Measurements from ENCODE around the gene LDLRAD3.
"Not testable (repeated sequence)": the region's sequence is repeated elsewhere in the genome, so short reads cannot be mapped to it uniquely, and the experiment has no call there.

GRCh38 chr11:35912436-35912835, 31.4 kb upstream of the LDLRAD3 start:
- not testable (repeated sequence) for TF ChIP-seq POLR2A (IDR thresholded peaks at IDR 0.05; ENCODE audit: low read length); GATA1 (IDR thresholded peaks at IDR 0.05; ENCODE audit: low read depth, low read length)

Measured in erythroblast (primary cell).